ENCODE data around the gene SKP2.

GRCh38 chr5:36202521-36202961 lies 50.6 kb downstream of the SKP2 start:
- TF ChIP-seq CTCF (IDR thresholded peaks at IDR 0.05; ENCODE audit: low read depth, low read length, poor library complexity, severe bottlenecking) (no peak), EZH2phosphoT487 (IDR thresholded peaks at IDR 0.05; ENCODE audit: borderline replicate concordance, low read length) (no peak)

Measured in DOHH2 (cell line).